Measurements from ENCODE around the gene HK1.

DNA sequence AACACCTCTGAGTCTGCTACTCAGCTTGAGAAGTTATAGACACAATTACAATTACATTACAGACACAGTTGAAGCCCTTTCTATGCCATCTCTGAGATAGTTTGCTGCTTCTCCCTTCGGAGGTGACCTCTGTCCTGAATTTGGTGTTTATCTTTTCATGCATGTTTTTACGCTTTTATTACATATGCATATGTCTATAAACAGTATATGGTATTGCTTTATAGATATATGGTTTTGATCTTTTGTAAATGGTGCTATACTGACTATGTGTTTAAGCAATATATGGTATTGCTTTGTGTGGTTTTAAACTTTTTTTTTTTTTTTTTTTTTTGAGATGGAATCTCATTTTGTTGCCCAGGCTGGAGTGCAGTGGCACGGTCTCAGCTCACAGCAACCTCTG, 48.4 kb downstream of the HK1 start:
- TF ChIP-seq EZH2 (IDR thresholded peaks at IDR 0.05; ENCODE audit: borderline replicate concordance, insufficient read depth, low read depth, low read length, poor library complexity, severe bottlenecking): no peak
- TF ChIP-seq, protein P1, sequence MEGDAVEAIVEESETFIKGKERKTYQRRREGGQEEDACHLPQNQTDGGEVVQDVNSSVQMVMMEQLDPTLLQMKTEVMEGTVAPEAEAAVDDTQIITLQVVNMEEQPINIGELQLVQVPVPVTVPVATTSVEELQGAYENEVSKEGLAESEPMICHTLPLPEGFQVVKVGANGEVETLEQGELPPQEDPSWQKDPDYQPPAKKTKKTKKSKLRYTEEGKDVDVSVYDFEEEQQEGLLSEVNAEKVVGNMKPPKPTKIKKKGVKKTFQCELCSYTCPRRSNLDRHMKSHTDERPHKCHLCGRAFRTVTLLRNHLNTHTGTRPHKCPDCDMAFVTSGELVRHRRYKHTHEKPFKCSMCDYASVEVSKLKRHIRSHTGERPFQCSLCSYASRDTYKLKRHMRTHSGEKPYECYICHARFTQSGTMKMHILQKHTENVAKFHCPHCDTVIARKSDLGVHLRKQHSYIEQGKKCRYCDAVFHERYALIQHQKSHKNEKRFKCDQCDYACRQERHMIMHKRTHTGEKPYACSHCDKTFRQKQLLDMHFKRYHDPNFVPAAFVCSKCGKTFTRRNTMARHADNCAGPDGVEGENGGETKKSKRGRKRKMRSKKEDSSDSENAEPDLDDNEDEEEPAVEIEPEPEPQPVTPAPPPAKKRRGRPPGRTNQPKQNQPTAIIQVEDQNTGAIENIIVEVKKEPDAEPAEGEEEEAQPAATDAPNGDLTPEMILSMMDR (IDR thresholded peaks at IDR 0.05): no peak
